GM18508 (cell line): ENCODE measurements around the gene CBLB.

ENCODE experiments used
- ATAC-seq: cut with Tn5 transposase; IDR thresholded peaks from one replicate; pipeline ENCODE4 v1.9.1; 2021; ENCODE audit warnings: moderate number of reproducible peaks; ENCODE audit not compliant: insufficient read depth, unreplicated experiment

CBLB gene

GRCh38 chr3:105868742-105869530 lies at the start of gene CBLB:
TSS of gene CBLB (minus strand) at chr3:105869012. CDS start at chr3:105867577, 1,435 bp downstream.
- peak; percentile 71 for ATAC-seq

- ATAC-seq, result no peak
Observed at GRCh38 chr3:105916767-105917166, 48.0 kb upstream of the CBLB start.

GRCh38 chr3:105915524-105915923 lies 46.7 kb upstream of the CBLB start:
- no peak for ATAC-seq

- no peak for ATAC-seq
Observed at GRCh38 chr3:105913616-105914015, 44.8 kb upstream of the CBLB start.

GRCh38 chr3:105912891-105913290 lies 44.1 kb upstream of the CBLB start:
- no peak for ATAC-seq

- no peak for ATAC-seq
Observed at GRCh38 chr3:105911496-105911895, 42.7 kb upstream of the CBLB start.

- ATAC-seq, result no peak
Observed at GRCh38 chr3:105907777-105908176, 39.0 kb upstream of the CBLB start.

- ATAC-seq, result no peak
Observed at GRCh38 chr3:105906836-105907235, 38.0 kb upstream of the CBLB start.

- no peak for ATAC-seq
Observed at GRCh38 chr3:105906345-105906744, 37.5 kb upstream of the CBLB start.

GRCh38 chr3:105905328-105905727 lies 36.5 kb upstream of the CBLB start:
- ATAC-seq, result no peak

GRCh38 chr3:105904678-105905284 lies 36.0 kb upstream of the CBLB start:
- no peak for ATAC-seq

- ATAC-seq, result no peak
Observed at GRCh38 chr3:105904251-105904650, 35.4 kb upstream of the CBLB start.

GRCh38 chr3:105899516-105899915 lies 30.7 kb upstream of the CBLB start:
- ATAC-seq, result no peak

- no peak for ATAC-seq
Observed at GRCh38 chr3:105891101-105891500, 22.3 kb upstream of the CBLB start.

- ATAC-seq, result no peak
Observed at GRCh38 chr3:105888621-105889579, 20.1 kb upstream of the CBLB start.

- ATAC-seq, result no peak
Observed at GRCh38 chr3:105885256-105885655, 16.4 kb upstream of the CBLB start.

GRCh38 chr3:105883798-105884377 lies 15.1 kb upstream of the CBLB start:
- ATAC-seq, result no peak

GRCh38 chr3:105880681-105881290 lies 12.0 kb upstream of the CBLB start:
- no peak for ATAC-seq

- no peak for ATAC-seq
Observed at GRCh38 chr3:105878061-105878460, 9.2 kb upstream of the CBLB start.

- no peak for ATAC-seq
Observed at GRCh38 chr3:105877336-105877910, 8.6 kb upstream of the CBLB start.
